ENCODE results near the gene CFB. TPM values are rescaled to one million over a fixed set of nuclear protein-coding genes. Genes with fewer than 3 reads are reported as not detected.

CFB gene
- total and polyA plus RNA-seq, 9 of the 15 experiments (the other 6 are each of a cell fraction or from before 2014, with no cell fraction given), result 0.08 to 0.91 (median 0.22) TPM; not detected in 4

GRCh38 chr6:31905041-31905440 is 40.9 kb upstream of the CFB start (continued):
- TF ChIP-seq, protein P1, sequence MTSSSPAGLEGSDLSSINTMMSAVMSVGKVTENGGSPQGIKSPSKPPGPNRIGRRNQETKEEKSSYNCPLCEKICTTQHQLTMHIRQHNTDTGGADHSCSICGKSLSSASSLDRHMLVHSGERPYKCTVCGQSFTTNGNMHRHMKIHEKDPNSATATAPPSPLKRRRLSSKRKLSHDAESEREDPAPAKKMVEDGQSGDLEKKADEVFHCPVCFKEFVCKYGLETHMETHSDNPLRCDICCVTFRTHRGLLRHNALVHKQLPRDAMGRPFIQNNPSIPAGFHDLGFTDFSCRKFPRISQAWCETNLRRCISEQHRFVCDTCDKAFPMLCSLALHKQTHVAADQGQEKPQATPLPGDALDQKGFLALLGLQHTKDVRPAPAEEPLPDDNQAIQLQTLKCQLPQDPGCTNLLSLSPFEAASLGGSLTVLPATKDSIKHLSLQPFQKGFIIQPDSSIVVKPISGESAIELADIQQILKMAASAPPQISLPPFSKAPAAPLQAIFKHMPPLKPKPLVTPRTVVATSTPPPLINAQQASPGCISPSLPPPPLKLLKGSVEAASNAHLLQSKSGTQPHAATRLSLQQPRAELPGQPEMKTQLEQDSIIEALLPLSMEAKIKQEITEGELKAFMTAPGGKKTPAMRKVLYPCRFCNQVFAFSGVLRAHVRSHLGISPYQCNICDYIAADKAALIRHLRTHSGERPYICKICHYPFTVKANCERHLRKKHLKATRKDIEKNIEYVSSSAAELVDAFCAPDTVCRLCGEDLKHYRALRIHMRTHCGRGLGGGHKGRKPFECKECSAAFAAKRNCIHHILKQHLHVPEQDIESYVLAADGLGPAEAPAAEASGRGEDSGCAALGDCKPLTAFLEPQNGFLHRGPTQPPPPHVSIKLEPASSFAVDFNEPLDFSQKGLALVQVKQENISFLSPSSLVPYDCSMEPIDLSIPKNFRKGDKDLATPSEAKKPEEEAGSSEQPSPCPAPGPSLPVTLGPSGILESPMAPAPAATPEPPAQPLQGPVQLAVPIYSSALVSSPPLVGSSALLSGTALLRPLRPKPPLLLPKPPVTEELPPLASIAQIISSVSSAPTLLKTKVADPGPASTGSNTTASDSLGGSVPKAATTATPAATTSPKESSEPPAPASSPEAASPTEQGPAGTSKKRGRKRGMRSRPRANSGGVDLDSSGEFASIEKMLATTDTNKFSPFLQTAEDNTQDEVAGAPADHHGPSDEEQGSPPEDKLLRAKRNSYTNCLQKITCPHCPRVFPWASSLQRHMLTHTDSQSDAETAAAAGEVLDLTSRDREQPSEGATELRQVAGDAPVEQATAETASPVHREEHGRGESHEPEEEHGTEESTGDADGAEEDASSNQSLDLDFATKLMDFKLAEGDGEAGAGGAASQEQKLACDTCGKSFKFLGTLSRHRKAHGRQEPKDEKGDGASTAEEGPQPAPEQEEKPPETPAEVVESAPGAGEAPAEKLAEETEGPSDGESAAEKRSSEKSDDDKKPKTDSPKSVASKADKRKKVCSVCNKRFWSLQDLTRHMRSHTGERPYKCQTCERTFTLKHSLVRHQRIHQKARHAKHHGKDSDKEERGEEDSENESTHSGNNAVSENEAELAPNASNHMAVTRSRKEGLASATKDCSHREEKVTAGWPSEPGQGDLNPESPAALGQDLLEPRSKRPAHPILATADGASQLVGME (CRISPR knock-in tag; IDR thresholded peaks at IDR 0.05), result no peak

GRCh38 chr6:31906122-31906521 is 39.8 kb upstream of the CFB start:
- Histone ChIP-seq H3K9me3 (replicated peaks; ENCODE audit: control insufficient read depth, insufficient read depth, low read depth, low read length) (no peaks in the 10 kb centered on the region), H2AFZ (ENCODE audit: low read depth, low read length) (peak overlapping the region; percentile 34; the same call in 1 of the 2 replicates), H3K79me2 (ENCODE audit: control insufficient read depth, insufficient read depth, low read length) (peaks cover 3% of the 10 kb centered on the region), H3K27me3 (ENCODE audit: control insufficient read depth in 2 of 2, insufficient read depth in 2 of 2, low read length in 2 of 2) (no peaks in the 10 kb centered on the region), H3K4me3 (no peak overlapping the region), H3K27ac (ENCODE audit: extremely low read depth, low read depth, low read length) (no peak overlapping the region), H3K9ac (ENCODE audit: insufficient read depth in 1 of 2, low read depth in 2 of 2, low read length in 2 of 2) (peak overlapping the region in 1 of 2 experiments; percentile 76; a peak in 1 of 4 replicates), H3K4me1 (replicated peaks in 1 of 2; ENCODE audit: control insufficient read depth in 2 of 2, insufficient read depth in 2 of 2, low read length in 2 of 2) (peaks cover 23 to 39% of the 10 kb centered on the region in 2 experiments), H3K36me3 (ENCODE audit: control insufficient read depth, insufficient read depth, low read length) (no peaks in the 10 kb centered on the region), H4K20me1 (replicated peaks; ENCODE audit: control insufficient read depth, insufficient read depth, low read length) (no peaks in the 10 kb centered on the region), H3K9me1 (ENCODE audit: control insufficient read depth, insufficient read depth, low read length) (no peaks in the 10 kb centered on the region), H3K4me2 (ENCODE audit: insufficient read depth, low read length) (no peak overlapping the region)
- 36% methylated on average over 4 of the region's 4 CpGs for WGBS (ENCODE audit: insufficient coverage, low coverage, missing lambda C conversion rate)
- DNase-seq (ENCODE audit: extremely low read depth in 1 of 4, low spot score in 3 of 4), result no peak
- no peak for ATAC-seq
- POLR2A ChIA-PET, result interaction anchor here (0.6 to 1.4 kb wide), 4 partner anchors 12 to 242 kb away, joined by 3 to 7 read pairs (median 4); partner anchors contain the start of genes HSPA1A and HSPA1L
- intact Hi-C loops (cut with micrococcal nuclease), result loop anchor here (10.0 kb wide), 1 partner anchor 289 kb away; the partner anchor contains the start of genes GPSM3 and PBX2
- no peak for FAIRE-seq
- CTCF ChIA-PET (ENCODE audit: low intra/inter-chr PET ratio), result no interaction called here
- in situ Hi-C loops (cut with MboI), result no loop called here
- BruUV-seq (replicated peaks), result no TSS peak
- no peak for TF ChIP-seq PTRF (tag; IDR thresholded peaks at IDR 0.05)
- no peak for TF ChIP-seq MCM7 (IDR thresholded peaks at IDR 0.05)
- no peak for TF ChIP-seq ESRRB (CRISPR knock-in tag; IDR thresholded peaks at IDR 0.05; ENCODE audit: borderline replicate concordance)
- no peak for TF ChIP-seq ARID3B (CRISPR knock-in tag; IDR thresholded peaks at IDR 0.05; ENCODE audit: borderline replicate concordance)
- TF ChIP-seq ATF2 (CRISPR knock-in tag; IDR thresholded peaks at IDR 0.05), result no peak
- TF ChIP-seq SMAD3 (CRISPR knock-in tag; conservative IDR thresholded peaks at IDR 0.05), result no peak
- no peak for TF ChIP-seq SNRNP70 (optimal IDR thresholded peaks at IDR 0.05; ENCODE audit: low read depth, low read length)
- TF ChIP-seq TGIF2 (CRISPR knock-in tag; IDR thresholded peaks at IDR 0.05), result no peak
